Measurements from ENCODE around the gene S100A12.
"Not testable (repeated sequence)": the region's sequence is repeated elsewhere in the genome, so short reads cannot be mapped to it uniquely, and the experiment has no call there.

The S100A12 gene

GRCh38 chr1:153375511-153375910, at the start of gene S100A12:
S100A12 (minus strand) TSS chr1:153375621; CDS start chr1:153374592, 1,029 bp downstream.
- no peaks in the 10 kb centered on the region for H3K4me1 ChIP-seq (ENCODE audit: control insufficient read depth, insufficient read depth, low read length)
- no peak within 1 kb of the TSS for H3K4me3 ChIP-seq (ENCODE audit: low read depth, low read length)
- no peak within 1 kb of the TSS for H3K27ac ChIP-seq (ENCODE audit: low read depth, low read length)
- no peak within 1 kb of the TSS for H3K9ac ChIP-seq (ENCODE audit: low read length)
- no peaks in the 10 kb centered on the region for H3K36me3 ChIP-seq (ENCODE audit: control insufficient read depth, insufficient read depth, low read length)
- no peaks in the 10 kb centered on the region for H3K9me3 ChIP-seq (ENCODE audit: control insufficient read depth, insufficient read depth, low read depth, low read length)
- H3K27me3 ChIP-seq (ENCODE audit: control insufficient read depth, insufficient read depth, low read length) = peaks cover 8% of the 10 kb centered on the region

- peaks cover 26% of the 10 kb centered on the region for H3K27me3 ChIP-seq (ENCODE audit: control insufficient read depth, insufficient read depth, low read length)
- no peak overlapping the region for H3K27ac ChIP-seq (ENCODE audit: low read depth, low read length)
- H3K4me3 ChIP-seq (ENCODE audit: low read depth, low read length) = no peak overlapping the region
- H3K9me3 ChIP-seq (ENCODE audit: control insufficient read depth, insufficient read depth, low read depth, low read length) = no peaks in the 10 kb centered on the region
- no peaks in the 10 kb centered on the region for H3K4me1 ChIP-seq (ENCODE audit: control insufficient read depth, insufficient read depth, low read length)
- no peak overlapping the region for H3K9ac ChIP-seq (ENCODE audit: low read length)
- no peaks in the 10 kb centered on the region for H3K36me3 ChIP-seq (ENCODE audit: control insufficient read depth, insufficient read depth, low read length)
Measured at GRCh38 chr1:153422450-153423068, 47.1 kb upstream of the S100A12 start.

GRCh38 chr1:153420306-153420705, 44.9 kb upstream of the S100A12 start:
- H3K36me3 ChIP-seq (ENCODE audit: control insufficient read depth, insufficient read depth, low read length) = no peaks in the 10 kb centered on the region
- no peaks in the 10 kb centered on the region for H3K9me3 ChIP-seq (ENCODE audit: control insufficient read depth, insufficient read depth, low read depth, low read length)
- H3K9ac ChIP-seq (ENCODE audit: low read length) = no peak overlapping the region
- no peak overlapping the region for H3K27ac ChIP-seq (ENCODE audit: low read depth, low read length)
- H3K4me3 ChIP-seq (ENCODE audit: low read depth, low read length) = no peak overlapping the region
- H3K27me3 ChIP-seq (ENCODE audit: control insufficient read depth, insufficient read depth, low read length) = peaks cover 22% of the 10 kb centered on the region
- H3K4me1 ChIP-seq (ENCODE audit: control insufficient read depth, insufficient read depth, low read length) = no peaks in the 10 kb centered on the region

GRCh38 chr1:153419436-153419793, 44.0 kb upstream of the S100A12 start:
- not testable (repeated sequence) for H3K4me3 ChIP-seq (ENCODE audit: low read depth, low read length); H3K27ac ChIP-seq (ENCODE audit: low read depth, low read length); H3K9me3 ChIP-seq (ENCODE audit: control insufficient read depth, insufficient read depth, low read depth, low read length); H3K36me3 ChIP-seq (ENCODE audit: control insufficient read depth, insufficient read depth, low read length); H3K4me1 ChIP-seq (ENCODE audit: control insufficient read depth, insufficient read depth, low read length); H3K9ac ChIP-seq (ENCODE audit: low read length)
- peaks cover 20% of the 10 kb centered on the region for H3K27me3 ChIP-seq (ENCODE audit: control insufficient read depth, insufficient read depth, low read length)

GRCh38 chr1:153418758-153419435, 43.5 kb upstream of the S100A12 start:
- not testable (repeated sequence) for H3K4me3 ChIP-seq (ENCODE audit: low read depth, low read length); H3K9me3 ChIP-seq (ENCODE audit: control insufficient read depth, insufficient read depth, low read depth, low read length); H3K27ac ChIP-seq (ENCODE audit: low read depth, low read length); H3K36me3 ChIP-seq (ENCODE audit: control insufficient read depth, insufficient read depth, low read length); H3K4me1 ChIP-seq (ENCODE audit: control insufficient read depth, insufficient read depth, low read length); H3K9ac ChIP-seq (ENCODE audit: low read length)
- peaks cover 20% of the 10 kb centered on the region for H3K27me3 ChIP-seq (ENCODE audit: control insufficient read depth, insufficient read depth, low read length)

GRCh38 chr1:153417136-153417888, 41.9 kb upstream of the S100A12 start:
- Histone ChIP-seq H3K36me3 (ENCODE audit: control insufficient read depth, insufficient read depth, low read length) (no peaks in the 10 kb centered on the region), H3K27ac (ENCODE audit: low read depth, low read length) (no peak overlapping the region), H3K9ac (ENCODE audit: low read length) (no peak overlapping the region), H3K4me1 (ENCODE audit: control insufficient read depth, insufficient read depth, low read length) (no peaks in the 10 kb centered on the region), H3K4me3 (ENCODE audit: low read depth, low read length) (no peak overlapping the region), H3K9me3 (ENCODE audit: control insufficient read depth, insufficient read depth, low read depth, low read length) (no peaks in the 10 kb centered on the region), H3K27me3 (ENCODE audit: control insufficient read depth, insufficient read depth, low read length) (peaks cover 20% of the 10 kb centered on the region)

- no peaks in the 10 kb centered on the region for H3K9me3 ChIP-seq (ENCODE audit: control insufficient read depth, insufficient read depth, low read depth, low read length)
- no peak within 1 kb of the TSS for H3K9ac ChIP-seq (ENCODE audit: low read length)
- H3K27me3 ChIP-seq (ENCODE audit: control insufficient read depth, insufficient read depth, low read length) = peaks cover 16% of the 10 kb centered on the region
- H3K27ac ChIP-seq (ENCODE audit: low read depth, low read length) = no peak within 1 kb of the TSS
- no peaks in the 10 kb centered on the region for H3K36me3 ChIP-seq (ENCODE audit: control insufficient read depth, insufficient read depth, low read length)
- H3K4me3 ChIP-seq (ENCODE audit: low read depth, low read length) = no peak within 1 kb of the TSS
- no peaks in the 10 kb centered on the region for H3K4me1 ChIP-seq (ENCODE audit: control insufficient read depth, insufficient read depth, low read length)
Measured at GRCh38 chr1:153415850-153416570, 40.6 kb upstream of the S100A12 start, which contains the start of gene S100A7A. S100A7A (plus strand) TSS chr1:153416520; CDS start chr1:153418083, 1,563 bp downstream.

- H3K27me3 ChIP-seq (ENCODE audit: control insufficient read depth, insufficient read depth, low read length); H3K9me3 ChIP-seq (ENCODE audit: control insufficient read depth, insufficient read depth, low read depth, low read length); H3K9ac ChIP-seq (ENCODE audit: low read length); H3K4me1 ChIP-seq (ENCODE audit: control insufficient read depth, insufficient read depth, low read length); H3K27ac ChIP-seq (ENCODE audit: low read depth, low read length); H3K36me3 ChIP-seq (ENCODE audit: control insufficient read depth, insufficient read depth, low read length); H3K4me3 ChIP-seq (ENCODE audit: low read depth, low read length): not testable (repeated sequence)
Measured at GRCh38 chr1:153413961-153414360, 38.5 kb upstream of the S100A12 start.

GRCh38 chr1:153407274-153407673, 31.9 kb upstream of the S100A12 start:
- not testable (repeated sequence) for H3K4me1 ChIP-seq (ENCODE audit: control insufficient read depth, insufficient read depth, low read length); H3K9me3 ChIP-seq (ENCODE audit: control insufficient read depth, insufficient read depth, low read depth, low read length); H3K4me3 ChIP-seq (ENCODE audit: low read depth, low read length); H3K27ac ChIP-seq (ENCODE audit: low read depth, low read length); H3K36me3 ChIP-seq (ENCODE audit: control insufficient read depth, insufficient read depth, low read length); H3K9ac ChIP-seq (ENCODE audit: low read length)
- peaks cover 18% of the 10 kb centered on the region for H3K27me3 ChIP-seq (ENCODE audit: control insufficient read depth, insufficient read depth, low read length)

GRCh38 chr1:153405825-153406599, 30.6 kb upstream of the S100A12 start:
- H3K4me3 ChIP-seq (ENCODE audit: low read depth, low read length); H3K27ac ChIP-seq (ENCODE audit: low read depth, low read length); H3K9ac ChIP-seq (ENCODE audit: low read length); H3K9me3 ChIP-seq (ENCODE audit: control insufficient read depth, insufficient read depth, low read depth, low read length); H3K4me1 ChIP-seq (ENCODE audit: control insufficient read depth, insufficient read depth, low read length); H3K36me3 ChIP-seq (ENCODE audit: control insufficient read depth, insufficient read depth, low read length): not testable (repeated sequence)
- H3K27me3 ChIP-seq (ENCODE audit: control insufficient read depth, insufficient read depth, low read length) = peaks cover 22% of the 10 kb centered on the region
